Measurements from ENCODE around the gene NUDT2.

GRCh38 chr9:34386656-34387055 lies 57.3 kb downstream of the NUDT2 start:
- TF ChIP-seq CTCF (conservative IDR thresholded peaks at IDR 0.05; ENCODE audit: low read depth, low read length) = no peak
- no peak for TF ChIP-seq RCOR1 (IDR thresholded peaks at IDR 0.05; ENCODE audit: insufficient replicate concordance, low read length)
